ENCODE data around the gene NAV3.

DNA sequence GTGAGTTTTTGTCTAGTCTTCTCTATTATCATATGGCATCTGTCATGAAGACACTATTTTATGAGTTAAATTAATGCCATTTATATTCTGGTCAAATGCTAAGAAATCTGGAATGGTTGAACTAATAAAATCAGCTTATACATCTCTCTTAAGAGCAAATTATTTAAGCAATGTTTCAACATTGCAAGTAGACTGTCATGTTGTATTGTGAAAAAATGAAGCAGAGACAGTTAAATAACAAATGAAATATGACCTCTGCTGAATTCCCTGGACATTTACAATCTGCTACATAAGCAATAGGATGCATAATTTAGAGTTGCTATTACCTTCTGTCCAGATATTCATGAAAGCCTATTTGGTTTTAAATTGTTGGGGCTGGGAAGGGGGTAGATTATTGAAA lies 30.6 kb downstream of the NAV3 start:
- no peak for TF ChIP-seq EP300 (IDR thresholded peaks at IDR 0.05)
- TF ChIP-seq, protein P1, sequence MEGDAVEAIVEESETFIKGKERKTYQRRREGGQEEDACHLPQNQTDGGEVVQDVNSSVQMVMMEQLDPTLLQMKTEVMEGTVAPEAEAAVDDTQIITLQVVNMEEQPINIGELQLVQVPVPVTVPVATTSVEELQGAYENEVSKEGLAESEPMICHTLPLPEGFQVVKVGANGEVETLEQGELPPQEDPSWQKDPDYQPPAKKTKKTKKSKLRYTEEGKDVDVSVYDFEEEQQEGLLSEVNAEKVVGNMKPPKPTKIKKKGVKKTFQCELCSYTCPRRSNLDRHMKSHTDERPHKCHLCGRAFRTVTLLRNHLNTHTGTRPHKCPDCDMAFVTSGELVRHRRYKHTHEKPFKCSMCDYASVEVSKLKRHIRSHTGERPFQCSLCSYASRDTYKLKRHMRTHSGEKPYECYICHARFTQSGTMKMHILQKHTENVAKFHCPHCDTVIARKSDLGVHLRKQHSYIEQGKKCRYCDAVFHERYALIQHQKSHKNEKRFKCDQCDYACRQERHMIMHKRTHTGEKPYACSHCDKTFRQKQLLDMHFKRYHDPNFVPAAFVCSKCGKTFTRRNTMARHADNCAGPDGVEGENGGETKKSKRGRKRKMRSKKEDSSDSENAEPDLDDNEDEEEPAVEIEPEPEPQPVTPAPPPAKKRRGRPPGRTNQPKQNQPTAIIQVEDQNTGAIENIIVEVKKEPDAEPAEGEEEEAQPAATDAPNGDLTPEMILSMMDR (IDR thresholded peaks at IDR 0.05), result no peak
- TF ChIP-seq POLR2A (IDR thresholded peaks at IDR 0.05), result no peak
